ENCODE results near the gene MAST4.
"Not testable (repeated sequence)": the region's sequence is repeated elsewhere in the genome, so short reads cannot be mapped to it uniquely, and the experiment has no call there.

The MAST4 gene

DNA sequence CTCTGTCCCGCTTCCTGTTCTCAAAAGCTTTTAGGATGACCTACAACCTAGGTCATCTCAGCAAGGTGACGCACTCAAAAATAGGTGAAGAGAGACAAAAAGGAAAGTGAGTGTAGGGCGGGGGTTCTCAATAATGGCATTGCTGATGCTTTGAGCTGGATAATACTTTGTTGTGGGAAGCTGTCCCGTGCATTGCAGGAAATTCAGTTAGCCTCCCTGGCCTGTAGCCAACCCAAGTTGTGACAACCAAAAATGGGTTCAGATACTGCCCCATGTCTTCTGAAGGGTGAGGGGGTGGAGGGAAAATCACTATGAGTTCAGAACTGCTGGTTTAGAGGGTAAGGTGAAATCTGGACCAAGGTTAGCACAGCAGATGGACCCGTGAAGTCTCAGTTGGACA is 151.4 kb downstream of the MAST4 start:
- ATAC-seq = no peak

DNA sequence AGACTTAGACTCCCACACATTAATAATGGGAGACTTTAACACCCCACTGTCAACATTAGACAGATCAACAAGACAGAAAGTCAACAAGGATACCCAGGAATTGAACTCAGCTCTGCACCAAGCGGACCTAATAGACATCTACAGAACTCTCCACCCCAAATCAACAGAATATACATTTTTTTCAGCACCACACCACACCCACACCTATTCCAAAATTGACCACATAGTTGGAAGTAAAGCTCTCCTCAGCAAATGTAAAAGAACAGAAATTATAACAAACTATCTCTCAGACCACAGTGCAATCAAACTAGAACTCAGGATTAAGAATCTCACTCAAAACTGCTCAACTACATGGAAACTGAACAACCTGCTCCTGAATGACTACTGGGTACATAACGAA is 156.5 kb downstream of the MAST4 start:
- not testable (repeated sequence) for ATAC-seq

DNA sequence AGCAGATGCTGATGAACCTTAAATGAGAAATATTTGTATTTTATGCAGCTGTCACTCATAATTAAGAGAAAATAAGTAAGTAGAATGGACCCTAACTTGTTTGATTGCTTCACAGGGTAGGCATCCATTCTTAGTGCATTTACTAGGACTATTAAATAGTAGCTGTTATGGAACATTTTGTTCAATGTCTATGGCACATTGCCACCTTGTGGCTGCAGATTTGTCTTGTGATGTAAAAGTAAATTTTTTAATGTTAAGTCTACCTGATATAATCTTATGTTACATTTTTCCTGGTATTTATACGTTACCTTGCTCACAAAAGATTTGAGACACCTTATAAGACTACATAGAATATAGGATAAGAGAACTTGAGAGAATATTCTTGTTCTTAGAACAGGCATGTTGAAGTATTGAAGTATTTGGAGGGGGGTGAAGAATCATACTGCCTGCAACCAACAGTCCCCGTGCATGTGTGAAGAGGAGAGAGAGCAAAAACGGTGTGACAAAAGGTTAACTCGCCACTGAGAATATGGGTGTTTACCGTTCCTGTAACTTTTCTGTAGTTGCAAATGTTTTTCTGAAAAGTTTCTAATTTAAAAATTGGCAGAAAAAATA is 161.1 kb downstream of the MAST4 start:
- no peak for ATAC-seq

DNA sequence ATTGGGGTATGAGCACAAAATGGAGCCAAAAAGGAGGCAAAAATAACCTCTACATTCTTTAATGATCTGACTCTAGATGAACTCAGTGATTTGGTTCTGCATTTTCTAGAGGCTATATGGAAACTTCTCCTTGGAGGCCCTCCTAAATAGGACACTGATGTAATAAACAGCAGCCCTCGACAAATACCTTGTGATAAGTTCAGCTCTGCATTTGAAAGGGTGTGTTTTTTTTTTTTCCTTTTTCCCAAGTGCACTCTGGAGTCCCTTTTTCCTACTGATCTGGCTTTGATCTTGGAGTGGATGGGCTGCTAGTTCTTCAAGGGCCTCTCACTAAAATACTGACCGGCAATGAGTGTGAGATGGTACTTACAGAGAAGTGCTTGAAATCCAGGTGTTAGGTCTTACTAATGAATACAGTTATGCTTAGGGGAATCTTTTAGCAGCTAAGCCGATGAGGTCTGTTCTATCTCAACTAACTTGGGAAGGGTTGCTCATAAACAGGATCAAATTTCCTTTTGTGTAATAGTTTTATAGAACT is 161.7 kb downstream of the MAST4 start:
- no peak for ATAC-seq

DNA sequence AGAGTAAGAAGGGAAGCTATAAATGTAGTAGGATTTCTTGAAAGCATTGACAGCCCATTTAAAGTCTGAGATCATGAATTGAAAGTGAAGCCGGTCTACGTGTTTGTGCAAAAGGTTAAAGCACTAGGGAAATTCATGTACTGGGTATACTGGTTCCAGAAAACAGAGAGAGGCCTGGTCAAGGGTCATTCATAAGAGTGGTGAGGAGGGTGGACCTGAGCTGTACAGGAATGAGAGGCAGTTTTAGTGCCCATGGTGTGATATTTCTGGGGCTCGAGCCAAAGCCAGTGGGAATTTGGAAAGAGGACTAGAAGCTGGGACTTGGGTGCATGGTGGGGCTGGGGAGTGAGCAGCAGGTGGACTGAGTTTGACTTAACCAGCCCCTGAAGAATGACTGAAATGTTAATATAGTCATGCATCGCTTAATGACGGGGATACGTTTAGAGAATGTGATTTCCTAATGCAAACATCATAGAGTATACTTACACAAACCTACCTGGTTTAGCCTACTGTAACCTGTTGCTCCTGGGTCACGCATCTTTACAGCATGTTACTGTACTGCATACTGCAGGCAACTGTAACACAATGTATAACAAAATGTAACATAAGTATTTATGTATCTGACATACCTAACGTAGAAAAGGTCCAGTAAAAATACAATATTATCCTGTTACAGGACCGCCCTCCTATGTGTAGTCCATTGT is 173.0 kb downstream of the MAST4 start:
- no peak for ATAC-seq

DNA sequence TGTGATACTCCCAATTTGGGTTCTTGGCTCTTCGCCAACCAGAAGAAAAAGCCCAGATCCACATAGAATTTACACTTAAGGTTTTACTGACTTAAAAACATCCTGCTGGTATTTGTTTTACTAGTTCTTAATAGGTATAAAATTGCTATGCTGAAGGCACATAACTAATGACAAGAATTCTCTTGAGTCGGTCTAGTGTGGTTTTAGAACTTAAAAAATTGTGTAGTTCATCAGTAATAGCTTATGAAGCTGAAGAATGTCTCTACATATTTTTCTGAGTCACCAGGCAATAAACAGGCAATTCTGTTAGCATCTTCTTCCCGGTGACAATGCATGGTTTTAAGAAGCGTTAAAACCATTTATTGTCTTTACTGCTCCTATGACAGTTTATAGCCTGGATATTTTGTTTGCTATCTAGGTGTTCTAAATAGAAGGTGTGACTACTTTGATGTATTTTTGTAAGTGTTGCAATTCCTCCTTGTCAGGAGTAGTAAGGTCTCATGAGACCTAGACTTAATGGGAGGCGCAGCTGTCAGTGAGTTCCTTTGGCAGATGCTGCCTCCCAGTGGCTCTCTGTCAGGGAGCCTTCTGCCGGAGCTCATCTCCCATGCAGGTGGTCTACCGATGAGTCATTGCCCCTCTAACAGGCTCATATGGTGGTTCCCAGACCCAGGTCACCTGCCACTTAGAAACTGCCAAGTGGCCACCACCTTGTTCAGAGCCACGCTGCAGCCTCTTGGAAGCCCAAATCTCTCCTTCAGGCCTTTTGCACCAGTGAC is 173.8 kb downstream of the MAST4 start:
- ATAC-seq = no peak

DNA sequence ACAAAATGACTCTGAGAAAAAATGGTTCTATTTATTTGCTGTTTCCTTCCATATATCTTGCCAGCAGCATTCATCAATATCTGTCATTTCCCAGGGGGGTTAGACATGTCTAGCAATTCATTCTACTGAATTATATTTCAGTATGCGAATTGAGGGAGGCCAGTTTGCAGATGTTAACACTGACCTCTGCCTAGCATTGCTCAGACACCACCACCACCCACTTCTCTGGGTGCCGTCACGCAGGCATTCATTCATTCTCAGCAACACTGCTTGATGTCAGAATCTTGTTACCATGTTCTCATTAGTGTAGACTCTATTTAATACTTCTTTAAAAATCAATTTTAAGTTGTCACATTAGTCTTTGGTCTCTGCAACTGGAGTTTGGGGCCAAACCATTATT is 181.7 kb downstream of the MAST4 start:
- ATAC-seq = no peak

DNA sequence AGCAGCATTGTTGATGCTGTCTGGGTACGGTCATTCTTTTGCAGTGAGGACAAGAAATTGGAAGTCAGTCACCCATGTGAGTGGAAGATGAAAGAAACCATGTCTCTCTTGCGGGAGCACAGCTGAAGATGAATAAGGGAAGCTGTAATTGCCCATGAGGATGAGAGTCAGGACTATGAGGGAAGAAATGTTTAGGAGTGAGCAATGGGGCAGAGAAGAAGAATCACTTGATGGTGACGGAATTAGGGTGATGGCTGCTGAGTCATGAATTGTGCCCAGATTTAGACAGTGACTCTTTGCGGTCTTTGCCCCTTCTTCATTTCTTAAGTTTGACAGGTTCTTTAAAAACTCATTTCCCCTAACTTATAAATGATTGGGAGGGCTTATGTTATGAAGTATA is 183.3 kb downstream of the MAST4 start:
- ATAC-seq = no peak

DNA sequence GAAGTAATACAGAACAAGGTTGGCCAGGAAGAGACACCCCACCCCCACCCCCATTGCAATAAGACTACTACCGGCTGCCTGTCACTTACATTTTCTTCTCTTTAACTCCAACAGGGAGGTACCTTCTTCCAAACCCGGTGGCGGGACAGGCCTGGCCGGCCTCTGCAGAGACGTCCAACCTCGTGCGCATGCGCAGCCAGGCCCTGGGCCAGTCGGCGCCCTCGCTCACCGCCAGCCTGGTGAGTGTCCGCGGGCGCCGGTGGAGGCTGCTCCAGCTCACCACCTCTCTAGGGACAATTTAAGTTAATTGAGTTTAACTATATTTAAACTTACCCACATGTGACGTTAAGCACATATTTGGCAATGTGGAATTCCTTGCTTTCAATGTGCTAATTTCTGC is 192.4 kb downstream of the MAST4 start:
- ATAC-seq = no peak

DNA sequence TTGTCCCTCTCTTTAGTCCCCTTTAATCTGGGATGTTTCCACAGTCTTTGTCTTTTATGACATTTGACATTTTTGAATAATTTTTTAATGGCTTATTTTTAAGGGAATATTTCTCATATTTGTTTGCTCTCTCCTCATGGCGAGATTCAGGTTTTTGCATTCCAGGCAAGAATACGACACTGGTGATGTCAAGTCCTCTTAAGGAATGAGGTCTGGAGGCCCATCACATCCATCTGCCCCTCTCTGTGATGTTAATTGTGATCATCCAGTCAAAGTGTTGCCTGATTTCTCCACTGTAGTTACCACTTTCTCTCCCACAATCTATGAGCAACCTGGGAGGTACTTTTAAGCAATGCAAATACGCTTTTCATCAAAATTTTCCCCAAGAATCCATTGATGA is 193.2 kb downstream of the MAST4 start:
- ATAC-seq = no peak

DNA sequence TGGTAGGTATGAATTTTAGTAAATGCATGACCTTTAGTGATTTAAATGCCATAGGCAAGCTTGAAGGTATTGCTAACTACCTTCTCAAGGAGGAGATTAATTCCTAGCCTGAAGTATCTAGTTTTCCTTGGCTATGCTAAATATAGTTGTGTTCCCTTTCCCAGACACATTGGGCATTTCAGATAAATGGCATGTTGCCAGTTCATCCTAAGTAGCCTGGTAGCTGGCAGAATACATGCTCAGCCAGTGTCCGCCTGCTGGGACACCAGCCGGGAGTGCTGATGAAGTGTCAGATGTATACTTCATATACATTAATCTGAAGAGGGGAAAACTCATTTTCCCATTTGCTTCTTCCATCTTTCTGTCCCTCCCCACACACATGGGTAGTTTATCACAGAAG is 196.9 kb downstream of the MAST4 start:
- no peak for ATAC-seq

DNA sequence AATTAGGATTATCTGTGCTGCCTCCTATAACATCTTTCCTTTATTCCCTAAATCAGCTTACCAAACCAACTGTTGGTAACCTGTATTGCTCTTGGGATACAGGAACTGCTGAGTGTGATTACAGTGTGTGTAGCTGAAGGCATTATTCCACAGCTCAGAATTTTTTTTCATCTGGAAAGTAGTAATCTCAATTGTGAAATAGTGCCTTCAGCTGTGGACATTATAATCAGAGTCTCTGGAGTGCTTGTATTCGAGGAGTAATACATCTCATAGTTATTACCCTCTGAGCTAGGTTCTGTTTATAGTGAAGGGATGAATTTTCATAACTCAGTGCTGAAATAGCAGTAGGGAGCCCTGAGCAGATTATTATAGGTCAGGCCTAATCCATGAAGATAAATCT is 199.5 kb downstream of the MAST4 start:
- no peak for ATAC-seq

DNA sequence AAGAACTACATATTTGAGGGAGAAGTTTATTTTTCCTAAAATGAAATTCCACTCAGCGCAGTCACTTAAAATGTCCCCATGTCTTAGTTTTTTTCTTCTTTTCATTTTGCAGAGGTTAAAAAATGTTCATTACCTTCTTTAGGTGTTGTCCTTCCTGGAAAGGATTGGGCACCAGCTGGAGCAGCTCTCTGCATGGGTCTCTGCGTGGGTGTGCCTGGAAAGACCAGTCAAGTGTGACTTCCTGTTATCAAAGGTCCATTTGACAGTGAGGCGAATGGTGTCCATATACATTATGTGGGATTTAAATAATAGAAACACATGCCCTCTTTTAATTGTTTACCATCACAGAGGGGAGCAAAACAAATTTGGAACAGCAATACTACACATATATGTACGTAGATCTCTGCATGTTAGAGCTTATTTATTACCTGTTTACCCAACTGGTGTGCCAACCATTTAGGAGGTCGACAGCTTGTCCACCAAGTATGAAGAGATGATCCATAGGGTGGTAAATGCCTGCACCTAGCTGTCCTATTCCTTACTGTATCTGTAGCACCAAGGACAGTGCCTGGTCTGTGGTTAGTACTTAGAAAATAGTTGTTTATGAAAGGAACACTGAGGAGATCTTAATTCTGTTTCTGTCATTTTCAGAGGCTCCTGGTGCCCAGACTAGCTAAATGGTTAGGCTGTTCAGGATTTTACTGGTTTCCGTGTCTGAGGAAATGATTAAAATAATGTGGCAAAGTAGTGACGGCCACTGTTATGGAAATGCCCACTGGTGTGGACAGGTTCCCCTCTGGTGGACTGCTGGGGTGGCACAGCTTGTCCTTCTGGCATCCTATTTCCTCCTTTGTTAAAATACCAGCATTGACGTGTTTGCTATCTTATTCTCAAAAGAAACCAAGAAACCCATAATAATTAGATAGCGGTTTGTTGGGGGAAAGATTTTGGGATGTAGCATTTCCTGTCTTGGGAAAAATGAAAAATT is 200.4 kb downstream of the MAST4 start:
- ATAC-seq = no peak

DNA sequence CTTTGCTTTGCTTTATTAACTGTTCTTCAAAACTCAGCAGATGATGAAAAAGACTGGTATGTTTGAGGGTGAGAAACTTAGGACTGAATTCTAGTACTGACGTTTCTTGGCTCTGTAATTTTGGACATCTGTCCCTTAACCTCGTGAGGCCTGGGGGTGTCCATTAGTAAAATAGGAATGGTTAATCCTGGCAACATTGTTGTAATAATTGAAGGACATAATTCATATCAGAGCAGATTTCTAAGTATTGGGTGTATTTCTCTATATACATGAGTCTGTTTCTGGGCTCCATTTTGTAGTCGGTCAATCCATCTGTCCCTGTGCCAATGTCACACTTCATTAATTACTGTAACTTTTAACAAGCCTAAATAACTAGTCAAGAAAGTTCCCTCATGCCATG is 206.7 kb downstream of the MAST4 start:
- ATAC-seq = no peak

DNA sequence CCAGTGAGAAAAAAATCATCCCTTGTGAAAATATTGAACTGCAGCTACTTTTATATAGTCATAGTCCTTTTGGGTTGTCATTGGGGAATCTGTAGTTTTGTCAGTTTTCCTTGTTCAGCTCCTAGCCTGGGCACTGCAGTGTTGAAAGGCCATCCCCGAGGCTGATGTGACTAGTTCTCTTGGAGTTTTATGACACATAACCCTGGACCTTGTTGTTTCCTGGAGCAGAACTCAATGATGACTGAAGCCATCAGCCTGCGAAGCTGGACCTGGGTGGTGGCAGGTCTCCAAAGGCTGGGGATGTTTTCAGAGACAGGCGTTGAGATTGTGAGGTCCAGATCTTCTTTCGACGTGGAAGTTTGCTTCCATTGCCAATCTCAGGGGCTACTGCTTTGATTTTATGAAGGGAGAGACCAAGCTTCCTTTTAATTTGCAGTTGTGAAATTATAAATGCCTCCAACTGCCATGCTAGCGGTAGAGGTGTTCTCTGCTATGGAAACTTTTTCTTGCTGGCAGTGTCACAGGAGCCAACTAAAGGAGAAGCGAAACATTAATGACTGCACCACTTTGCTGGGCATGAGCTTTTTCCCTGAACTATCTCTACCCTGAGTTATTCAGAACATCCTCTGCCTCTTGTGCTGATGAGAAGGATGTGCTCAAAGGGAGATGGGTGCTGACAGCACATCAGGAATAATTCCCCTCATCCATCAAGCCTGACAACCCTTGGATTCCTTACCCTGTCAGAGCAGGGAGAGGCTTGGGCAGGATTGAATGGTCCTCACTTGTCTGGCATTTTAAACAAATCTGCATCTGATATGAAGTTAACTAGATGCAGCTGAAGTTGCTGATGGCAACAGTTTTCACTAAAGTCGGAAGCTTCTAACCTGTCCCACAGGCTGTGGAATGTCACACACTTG is 209.6 kb downstream of the MAST4 start:
- ATAC-seq = no peak

DNA sequence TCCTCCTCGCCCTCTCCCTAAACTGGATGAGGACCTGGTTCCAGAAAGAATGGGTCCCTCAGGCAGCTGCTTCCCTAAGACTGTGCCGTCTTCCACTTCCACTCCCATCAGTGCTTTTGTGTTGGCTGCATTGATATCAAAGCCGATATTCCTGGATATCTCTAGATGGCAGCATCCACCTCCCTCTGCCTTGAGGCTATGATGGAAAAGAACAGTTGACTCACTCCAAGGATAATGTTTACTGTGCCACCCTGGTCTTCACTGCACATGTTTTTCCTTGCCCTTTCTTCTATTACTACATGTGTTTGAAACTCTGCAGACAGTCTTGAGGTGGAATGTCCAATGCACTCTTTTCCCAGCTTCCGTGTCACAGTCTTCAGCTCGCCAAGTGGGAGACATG is 211.6 kb downstream of the MAST4 start:
- no peak for ATAC-seq

DNA sequence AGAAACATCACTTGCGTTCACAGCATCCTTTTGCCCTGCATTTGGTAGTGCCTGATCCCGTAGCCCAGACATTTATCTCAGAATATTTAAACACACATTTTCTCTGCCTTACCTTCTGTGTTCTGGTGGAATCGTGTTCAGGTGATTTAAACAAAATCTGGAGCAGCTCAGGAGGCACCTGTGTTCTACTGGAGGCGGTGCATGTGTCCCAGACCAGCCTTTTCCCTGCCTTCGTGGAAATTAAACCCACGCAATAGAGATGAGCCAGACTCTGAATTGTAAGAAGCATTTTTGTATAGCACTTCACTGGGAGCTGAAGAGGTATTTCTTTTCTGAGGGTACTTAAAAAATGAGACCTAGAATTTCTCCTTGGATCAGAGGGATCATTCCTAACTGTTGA is 212.5 kb downstream of the MAST4 start:
- no peak for ATAC-seq

DNA sequence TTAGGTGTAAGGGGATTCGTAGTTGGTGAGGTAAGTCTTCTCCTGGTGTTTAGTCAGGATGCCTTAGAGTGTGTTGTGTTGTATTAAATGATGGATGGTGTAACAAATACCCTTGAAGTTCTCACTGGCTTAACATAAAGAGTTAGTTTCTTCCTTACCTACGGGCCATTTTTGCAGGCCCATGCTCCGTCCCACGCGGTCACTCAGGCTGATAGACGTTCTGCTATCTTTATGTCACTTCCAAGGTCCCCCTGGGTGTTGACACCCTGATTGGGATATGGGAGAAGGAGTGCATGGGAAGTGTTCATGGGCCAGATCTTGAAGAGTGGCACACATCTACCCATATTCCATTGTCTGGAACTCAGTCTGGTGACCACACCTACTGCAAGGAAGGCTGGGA is 214.0 kb downstream of the MAST4 start:
- ATAC-seq = no peak

DNA sequence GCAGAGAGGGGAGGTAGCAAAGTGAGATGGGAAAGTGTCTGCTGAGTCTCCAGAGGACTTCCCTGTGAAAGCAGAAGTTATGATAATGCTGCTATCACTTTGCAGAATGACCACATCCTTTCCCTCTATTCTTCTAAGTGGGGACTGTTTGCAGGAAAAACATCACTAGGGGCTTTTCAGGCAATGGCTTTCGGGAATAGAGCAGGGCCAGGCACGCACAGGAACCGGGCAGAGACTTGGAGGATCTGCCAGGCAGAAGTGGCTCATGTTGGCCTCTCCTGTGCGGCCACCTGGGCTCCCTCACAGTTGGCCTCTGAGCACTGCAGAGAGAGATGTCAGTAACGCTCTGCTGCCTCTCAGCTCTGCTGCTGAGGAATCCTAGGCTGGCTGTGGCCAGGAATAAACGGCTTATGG is 214.7 kb downstream of the MAST4 start:
- ATAC-seq = no peak

DNA sequence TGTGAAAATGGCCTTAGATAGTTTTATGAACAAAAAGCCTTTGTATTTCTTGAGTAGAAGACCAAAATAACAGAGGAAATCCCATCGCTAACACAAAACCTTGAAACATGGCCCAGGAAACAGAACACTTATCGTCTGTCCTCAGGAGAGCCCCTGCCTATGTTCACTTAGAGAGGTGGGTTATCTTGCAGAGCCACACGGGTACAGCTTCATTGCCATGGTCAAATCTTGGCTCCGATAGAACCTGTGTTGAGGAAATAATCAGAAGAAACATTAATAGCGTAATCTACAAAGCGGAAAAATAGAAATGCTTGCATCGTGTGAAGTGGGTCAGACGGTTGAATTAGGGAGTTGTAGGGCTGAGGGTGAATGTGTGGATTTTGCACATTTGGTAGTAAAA is 216.1 kb downstream of the MAST4 start:
- no peak for ATAC-seq

DNA sequence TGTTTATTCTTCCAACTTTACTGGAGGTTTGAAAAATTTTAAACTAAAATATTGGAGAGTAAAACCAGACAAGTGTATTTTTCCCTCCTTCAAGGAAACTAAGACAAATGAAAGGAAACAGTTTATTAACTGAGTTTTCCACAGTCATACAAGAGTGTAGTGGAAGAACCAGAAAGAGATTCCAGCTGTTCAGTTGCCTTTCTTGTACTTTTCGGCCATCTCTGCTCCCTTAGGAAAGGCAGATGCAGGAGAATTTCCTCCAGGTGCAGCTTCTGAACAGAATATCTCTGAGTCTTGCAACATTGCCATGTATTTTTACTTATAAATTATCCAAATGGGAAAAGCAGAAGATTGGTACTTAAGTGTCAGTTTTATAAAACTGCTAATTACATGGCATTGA is 217.1 kb downstream of the MAST4 start:
- no peak for ATAC-seq
